HG03558 (cell line): Measurements from ENCODE around the gene RPS6KA2.
"Not testable (repeated sequence)": the region's sequence is repeated elsewhere in the genome, so short reads cannot be mapped to it uniquely, and the experiment has no call there.

Experiments
- ATAC-seq: cut with Tn5 transposase; IDR thresholded peaks from one replicate; pipeline ENCODE4 v1.9.1; 2021; ENCODE audit warnings: moderate number of reproducible peaks; ENCODE audit not compliant: unreplicated experiment; ENCODE audit errors: extremely low read depth

RPS6KA2 gene

GRCh38 chr6:166365221-166365620 lies 261.8 kb downstream of the RPS6KA2 start:
- ATAC-seq = no peak

- ATAC-seq = no peak
Measured at GRCh38 chr6:166364456-166364855, 262.6 kb downstream of the RPS6KA2 start.

GRCh38 chr6:166362427-166362826 lies 264.6 kb downstream of the RPS6KA2 start:
- ATAC-seq = not testable (repeated sequence)

GRCh38 chr6:166361077-166361429 lies 266.0 kb downstream of the RPS6KA2 start:
- no peak for ATAC-seq

GRCh38 chr6:166360243-166361076 lies 266.6 kb downstream of the RPS6KA2 start:
- no peak for ATAC-seq
